PFSK-1 (cell line): ENCODE data around the gene LSM14A.

ENCODE experiments used
- POLR2AphosphoS5 ChIP-seq: IDR thresholded peaks from 2 replicates; pipeline ENCODE4 v1.6.1; 2012; ENCODE audit warnings: low read depth, mild to moderate bottlenecking, control low read depth, low read length, moderate library complexity
- REST ChIP-seq, 2 experiments: IDR thresholded peaks; 2 replicates each; pipeline versions ENCODE4 v1.6.1 to v1.8.0; 2011 to 2012; ENCODE audit warnings: low read depth in 2 of 2, low read length in 2 of 2, control low read depth in 1 of 2, inconsistent platforms in 1 of 2, mild to moderate bottlenecking in 1 of 2, moderate library complexity in 1 of 2; ENCODE audit not compliant: insufficient read depth in 1 of 2
- SIN3A ChIP-seq: IDR thresholded peaks from 2 replicates; pipeline ENCODE4 v1.6.1; 2012; ENCODE audit warnings: mild to moderate bottlenecking, low read length, moderate library complexity, borderline replicate concordance; ENCODE audit not compliant: insufficient read depth
- TAF1 ChIP-seq: IDR thresholded peaks from 2 replicates; pipeline ENCODE4 v1.6.1; 2012; ENCODE audit warnings: low read length, control low read depth, borderline replicate concordance; ENCODE audit not compliant: insufficient read depth

- no peak for TF ChIP-seq REST (IDR thresholded peaks at IDR 0.05; ENCODE audit: insufficient read depth in 1 of 2, low read depth in 2 of 2, low read length in 2 of 2)
- no peak for TF ChIP-seq POLR2AphosphoS5
- no peak for TF ChIP-seq SIN3A
- TF ChIP-seq TAF1: no peak
Observed at GRCh38 chr19:34188408-34188807, 16.1 kb downstream of the LSM14A start.
